ENCODE results near the gene MACO1. TPM values are rescaled to one million over a fixed set of nuclear protein-coding genes. Genes with fewer than 3 reads are reported as not detected.

MACO1 gene
- total RNA-seq, 2 experiments from 2014 or later = 24.1 to 24.9 TPM

- CTCF ChIA-PET = interaction anchor here (1.4 to 2.2 kb wide), 2 partner anchors 22 to 75 kb away, joined by 5 to 7 read pairs; no protein-coding TSS in a partner anchor
- peaks cover 12% of the 10 kb centered on the region for H3K36me3 Mint-ChIP-seq (ENCODE audit: low read depth)
- H3K9me3 Mint-ChIP-seq = no peaks in the 10 kb centered on the region
- H3K27ac Mint-ChIP-seq = peak overlapping the region; percentile 87
- DNase-seq (peak in 5 of 14 experiments; percentile 12 to 50 (median 40)), ATAC-seq (ENCODE audit: poor library complexity) (peak; percentile 59)
- H3K4me3 ChIP-seq (ENCODE audit: low read length) = peak overlapping the region; percentile 90
- intact Hi-C loops (cut with DNase I, micrococcal nuclease) = loop anchor here in 1 of 2 experiments (5.0 kb wide), 2 partner anchors 73 to 253 kb away; partner anchors contain the start of gene MAN1C1
- peak overlapping the region; percentile 96 for H3K4me3 Mint-ChIP-seq
- TF ChIP-seq CTCF (IDR thresholded peaks at IDR 0.05) = no peak
- H3K4me1 Mint-ChIP-seq (ENCODE audit: low read depth) = peaks cover 54% of the 10 kb centered on the region
- H3K27ac ChIP-seq (ENCODE audit: low read depth in 1 of 2, low read length in 2 of 2) = peak overlapping the region; percentile 55 to 60
- H3K4me1 ChIP-seq (ENCODE audit: insufficient read depth, low read length) = peaks cover 57% of the 10 kb centered on the region
- POLR2A ChIA-PET = interaction anchor here (1.0 to 11.0 kb wide), 7 partner anchors 9 to 276 kb away, joined by 4 to 193 read pairs (median 13); partner anchors contain the start of gene MTFR1L
- no peaks in the 10 kb centered on the region for H3K27me3 Mint-ChIP-seq
- H3K36me3 ChIP-seq (ENCODE audit: insufficient read depth, low read length) = no peaks in the 10 kb centered on the region
- H3K9me3 ChIP-seq (ENCODE audit: control insufficient read depth in 1 of 2, insufficient read depth in 1 of 2, low read length in 2 of 2) = no peaks in the 10 kb centered on the region
- H3K27me3 ChIP-seq (ENCODE audit: control insufficient read depth in 1 of 2, insufficient read depth in 2 of 2, low read length in 2 of 2) = no peaks in the 10 kb centered on the region
These were observed 113.6 kb downstream of the MACO1 start for GRCh38 chr1:25544243-25544764.

DNA sequence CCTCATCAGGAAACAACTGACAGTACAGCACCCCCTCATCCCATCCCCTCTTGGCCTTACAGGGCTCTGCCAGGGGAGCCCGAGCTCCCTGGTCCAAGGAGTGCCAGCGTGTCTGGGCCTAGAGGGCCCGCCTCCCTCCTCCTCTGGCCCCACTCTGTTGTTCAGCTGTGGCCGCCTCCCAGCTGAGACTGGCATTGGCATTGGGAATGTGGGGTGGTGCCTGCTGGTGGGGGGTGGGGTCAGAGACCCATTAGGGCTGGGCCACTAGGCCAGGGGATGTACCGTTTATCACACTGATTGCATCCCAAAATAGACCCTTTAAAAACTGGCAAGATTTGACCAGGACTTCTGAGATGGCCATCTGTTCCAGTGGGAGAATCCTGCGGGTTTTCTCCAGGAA, 114.1 kb downstream of the MACO1 start:
- no peak for DNase-seq
- peak overlapping the region; percentile 87 for H3K27ac Mint-ChIP-seq
- H3K9me3 ChIP-seq (ENCODE audit: control insufficient read depth in 1 of 2, insufficient read depth in 1 of 2, low read length in 2 of 2) = no peaks in the 10 kb centered on the region
- H3K27me3 ChIP-seq (ENCODE audit: control insufficient read depth in 1 of 2, insufficient read depth in 2 of 2, low read length in 2 of 2) = no peaks in the 10 kb centered on the region
- ChIA-PET CTCF (interaction anchor here (2.2 kb wide), 1 partner anchor 22 kb away, joined by 7 read pairs; no protein-coding TSS in a partner anchor), POLR2A (interaction anchor here (1.4 to 11.0 kb wide), 6 partner anchors 9 to 275 kb away, joined by 4 to 193 read pairs (median 16); partner anchors contain the start of gene MTFR1L)
- intact Hi-C loops (cut with DNase I, micrococcal nuclease) = loop anchor here in 1 of 2 experiments (5.0 kb wide), 2 partner anchors 72 to 252 kb away; partner anchors contain the start of gene MAN1C1
- H3K27me3 Mint-ChIP-seq = no peaks in the 10 kb centered on the region
- no peaks in the 10 kb centered on the region for H3K9me3 Mint-ChIP-seq
- peaks cover 59% of the 10 kb centered on the region for H3K4me1 Mint-ChIP-seq (ENCODE audit: low read depth)
- H3K27ac ChIP-seq (ENCODE audit: low read depth in 1 of 2, low read length in 2 of 2) = peak overlapping the region; percentile 55 to 60
- peak overlapping the region; percentile 96 for H3K4me3 Mint-ChIP-seq
- TF ChIP-seq CTCF (IDR thresholded peaks at IDR 0.05) = no peak
- H3K4me3 ChIP-seq (ENCODE audit: low read length) = peak overlapping the region; percentile 90
- peaks cover 12% of the 10 kb centered on the region for H3K36me3 Mint-ChIP-seq (ENCODE audit: low read depth)
- ATAC-seq (ENCODE audit: poor library complexity) = no peak
- peaks cover 62% of the 10 kb centered on the region for H3K4me1 ChIP-seq (ENCODE audit: insufficient read depth, low read length)
- no peaks in the 10 kb centered on the region for H3K36me3 ChIP-seq (ENCODE audit: insufficient read depth, low read length)

GRCh38 chr1:25545767-25546166, 115.1 kb downstream of the MACO1 start:
- Mint-ChIP-seq H3K36me3 (ENCODE audit: low read depth) (peaks cover 12% of the 10 kb centered on the region), H3K27me3 (no peaks in the 10 kb centered on the region), H3K4me3 (peak overlapping the region; percentile 96), H3K27ac (peak overlapping the region; percentile 87), H3K9me3 (no peaks in the 10 kb centered on the region), H3K4me1 (ENCODE audit: low read depth) (peaks cover 68% of the 10 kb centered on the region)
- intact Hi-C loops (cut with DNase I, micrococcal nuclease) = no loop called here
- H3K9me3 ChIP-seq (ENCODE audit: control insufficient read depth in 1 of 2, insufficient read depth in 1 of 2, low read length in 2 of 2) = no peaks in the 10 kb centered on the region
- CTCF ChIA-PET = no interaction called here
- POLR2A ChIA-PET = interaction anchor here (1.6 to 11.0 kb wide), 2 partner anchors 18 to 26 kb away, joined by 10 to 193 read pairs; no protein-coding TSS in a partner anchor
- DNase-seq (no peak), ATAC-seq (ENCODE audit: poor library complexity) (no peak)
- H3K4me1 ChIP-seq (ENCODE audit: insufficient read depth, low read length) = peaks cover 71% of the 10 kb centered on the region
- H3K36me3 ChIP-seq (ENCODE audit: insufficient read depth, low read length) = no peaks in the 10 kb centered on the region
- peak overlapping the region; percentile 90 for H3K4me3 ChIP-seq (ENCODE audit: low read length)
- peak overlapping the region in 1 of 2 donors; percentile 60 for H3K27ac ChIP-seq (ENCODE audit: low read depth in 1 of 2, low read length in 2 of 2)
- H3K27me3 ChIP-seq (ENCODE audit: control insufficient read depth in 1 of 2, insufficient read depth in 2 of 2, low read length in 2 of 2) = no peaks in the 10 kb centered on the region
- TF ChIP-seq CTCF (IDR thresholded peaks at IDR 0.05) = no peak
